Measurements from ENCODE around the gene CHRNA9. TPM values are rescaled to one million over a fixed set of nuclear protein-coding genes. Genes with fewer than 3 reads are reported as not detected.
"Not testable (repeated sequence)": the region's sequence is repeated elsewhere in the genome, so short reads cannot be mapped to it uniquely, and the experiment has no call there.

The CHRNA9 gene
- total RNA-seq, result under 1 TPM in 3 of 5 experiments, not detected in 2; 0.30 to 0.46 (median 0.32) TPM
- 1 to 10 TPM in 1 of 2 donors, not detected in 1; 1.1 TPM for polyA plus RNA-seq
- not detected for total RNA-seq

GRCh38 chr4:40334591-40335524, at the start of gene CHRNA9:
CHRNA9 (plus strand) TSS chr4:40335333; CDS start chr4:40335468, 135 bp downstream.
- no peaks in the 10 kb centered on the region for H3K9me3 ChIP-seq (ENCODE audit: control insufficient read depth in 2 of 3, low read length in 3 of 3)
- H3K36me3 ChIP-seq (ENCODE audit: control insufficient read depth in 2 of 3, insufficient read depth in 3 of 3, low read length in 3 of 3), result no peaks in the 10 kb centered on the region
- no peak within 1 kb of the TSS for H3K4me3 ChIP-seq (ENCODE audit: low read length)
- H3K27ac ChIP-seq (ENCODE audit: low read depth, low read length), result no peak within 1 kb of the TSS
- Mint-ChIP-seq H3K9me3 (no peaks in the 10 kb centered on the region), H3K4me3 (no peak within 1 kb of the TSS), H3K27me3 (peaks cover 0 to 9% (median 3%) of the 10 kb centered on the region in 5 donors), H3K27ac (peak within 1 kb of the TSS in 1 of 9 donors; percentile 16), H3K4me1 (peaks cover 0 to 6% (median 0%) of the 10 kb centered on the region in 7 donors), H3K36me3 (peaks cover 0 to 5% (median 0%) of the 10 kb centered on the region in 5 donors)
- ChIA-PET POLR2A (no interaction called here), CTCF (interaction anchor here (0.6 kb wide), 1 partner anchor 462 kb away, joined by 3 read pairs; no protein-coding TSS in a partner anchor)
- no peak for ATAC-seq
- no peak for DNase-seq
- H3K4me1 ChIP-seq (ENCODE audit: control insufficient read depth in 2 of 2, insufficient read depth in 2 of 2, low read length in 2 of 2), result no peaks in the 10 kb centered on the region
- H3K27me3 ChIP-seq (ENCODE audit: control insufficient read depth in 2 of 2, insufficient read depth in 2 of 2, low read length in 2 of 2), result no peaks in the 10 kb centered on the region
- intact Hi-C loops (cut with micrococcal nuclease), result no loop called here

GRCh38 chr4:40285692-40286091, 49.4 kb upstream of the CHRNA9 start:
- H3K27ac ChIP-seq (ENCODE audit: low read depth, low read length), result peak overlapping the region; percentile 58
- CTCF ChIA-PET, result interaction anchor here (0.9 to 1.7 kb wide), 3 partner anchors 9 to 55 kb away, joined by 3 to 5 read pairs (median 4); no protein-coding TSS in a partner anchor
- H3K27ac Mint-ChIP-seq, result peak overlapping the region in 7 of 9 donors; percentile 84 to 96 (median 93)

GRCh38 chr4:40288566-40288965, 46.6 kb upstream of the CHRNA9 start:
- Mint-ChIP-seq H3K4me1 (peaks cover 49 to 94% (median 77%) of the 10 kb centered on the region in 7 donors), H3K36me3 (peaks cover 0 to 9% (median 0%) of the 10 kb centered on the region in 5 donors), H3K4me3 (peak overlapping the region; percentile 15 to 88 (median 50)), H3K27ac (peak overlapping the region in 8 of 9 donors; percentile 76 to 96 (median 92)), H3K27me3 (no peaks in the 10 kb centered on the region), H3K9me3 (peaks cover 0 to 3% (median 0%) of the 10 kb centered on the region in 11 donors)
- Histone ChIP-seq H3K27me3 (ENCODE audit: control insufficient read depth in 2 of 2, insufficient read depth in 2 of 2, low read length in 2 of 2) (no peaks in the 10 kb centered on the region), H3K27ac (ENCODE audit: low read depth, low read length) (peak overlapping the region; percentile 65), H3K4me1 (ENCODE audit: control insufficient read depth in 2 of 2, insufficient read depth in 2 of 2, low read length in 2 of 2) (peaks cover 27 to 55% of the 10 kb centered on the region in 2 donors), H3K9me3 (ENCODE audit: control insufficient read depth in 2 of 3, low read length in 3 of 3) (no peaks in the 10 kb centered on the region), H3K4me3 (ENCODE audit: low read length) (no peak overlapping the region), H3K36me3 (ENCODE audit: control insufficient read depth in 2 of 3, insufficient read depth in 3 of 3, low read length in 3 of 3) (no peaks in the 10 kb centered on the region)
- no peak for ATAC-seq
- no peak for DNase-seq
- intact Hi-C loops (cut with micrococcal nuclease), result no loop called here
- ChIA-PET POLR2A (interaction anchor here (0.7 to 8.6 kb wide), 11 partner anchors 10 to 90 kb away, joined by 3 to 113 read pairs (median 5); no protein-coding TSS in a partner anchor), CTCF (interaction anchor here (0.9 to 3.0 kb wide), 5 partner anchors 12 to 95 kb away, joined by 3 to 17 read pairs (median 4); no protein-coding TSS in a partner anchor)

More at GRCh38 chr4:40285692-40286091, 49.4 kb upstream of the CHRNA9 start:
- Histone ChIP-seq H3K4me1 (ENCODE audit: control insufficient read depth in 2 of 2, insufficient read depth in 2 of 2, low read length in 2 of 2) (peaks cover 52 to 54% of the 10 kb centered on the region in 2 donors), H3K9me3 (ENCODE audit: control insufficient read depth in 2 of 3, low read length in 3 of 3) (no peaks in the 10 kb centered on the region), H3K27me3 (ENCODE audit: control insufficient read depth in 2 of 2, insufficient read depth in 2 of 2, low read length in 2 of 2) (no peaks in the 10 kb centered on the region), H3K4me3 (ENCODE audit: low read length) (no peak overlapping the region), H3K36me3 (ENCODE audit: control insufficient read depth in 2 of 3, insufficient read depth in 3 of 3, low read length in 3 of 3) (no peaks in the 10 kb centered on the region)
- H3K4me3 Mint-ChIP-seq, result peak overlapping the region in 2 of 10 donors; percentile 0 to 58
- peaks cover 0 to 12% (median 3%) of the 10 kb centered on the region in 11 donors for H3K9me3 Mint-ChIP-seq
- intact Hi-C loops (cut with micrococcal nuclease), result loop anchor here (2.0 kb wide), 2 partner anchors 21 to 31 kb away; no protein-coding TSS in a partner anchor
- POLR2A ChIA-PET, result interaction anchor here (0.6 to 8.6 kb wide), 6 partner anchors 9 to 34 kb away, joined by 3 to 113 read pairs (median 3); no protein-coding TSS in a partner anchor
- peaks cover 0 to 15% (median 2%) of the 10 kb centered on the region in 5 donors for H3K36me3 Mint-ChIP-seq
- H3K27me3 Mint-ChIP-seq, result no peaks in the 10 kb centered on the region
- DNase-seq (no peak), ATAC-seq (no peak)
- H3K4me1 Mint-ChIP-seq, result peaks cover 44 to 93% (median 87%) of the 10 kb centered on the region in 7 donors

GRCh38 chr4:40289366-40290188, 45.6 kb upstream of the CHRNA9 start:
- H3K27ac Mint-ChIP-seq, result peak overlapping the region in 8 of 9 donors; percentile 83 to 96 (median 92)
- peak overlapping the region; percentile 65 for H3K27ac ChIP-seq (ENCODE audit: low read depth, low read length)
- peaks cover 18 to 45% of the 10 kb centered on the region in 2 donors for H3K4me1 ChIP-seq (ENCODE audit: control insufficient read depth in 2 of 2, insufficient read depth in 2 of 2, low read length in 2 of 2)
- peak overlapping the region; percentile 3 for H3K4me3 ChIP-seq (ENCODE audit: low read length)
- H3K36me3 Mint-ChIP-seq, result peaks cover 0 to 9% (median 0%) of the 10 kb centered on the region in 5 donors
- H3K36me3 ChIP-seq (ENCODE audit: control insufficient read depth in 2 of 3, insufficient read depth in 3 of 3, low read length in 3 of 3), result no peaks in the 10 kb centered on the region
- H3K4me1 Mint-ChIP-seq, result peaks cover 40 to 84% (median 67%) of the 10 kb centered on the region in 7 donors
- peaks cover 0 to 3% (median 0%) of the 10 kb centered on the region in 11 donors for H3K9me3 Mint-ChIP-seq
- peak in 8 of 9 donors; percentile 38 to 75 (median 64) for DNase-seq
- H3K9me3 ChIP-seq (ENCODE audit: control insufficient read depth in 2 of 3, low read length in 3 of 3), result peaks cover 0 to 5% (median 0%) of the 10 kb centered on the region in 3 experiments
- ChIA-PET CTCF (interaction anchor here (0.6 to 3.0 kb wide), 9 partner anchors 13 to 96 kb away, joined by 3 to 17 read pairs (median 4); no protein-coding TSS in a partner anchor), POLR2A (interaction anchor here (0.5 to 8.6 kb wide), 27 partner anchors 8 to 99 kb away, joined by 3 to 113 read pairs (median 5); no protein-coding TSS in a partner anchor)
- no peaks in the 10 kb centered on the region for H3K27me3 ChIP-seq (ENCODE audit: control insufficient read depth in 2 of 2, insufficient read depth in 2 of 2, low read length in 2 of 2)
- peak overlapping the region; percentile 35 to 88 (median 70) for H3K4me3 Mint-ChIP-seq
- intact Hi-C loops (cut with micrococcal nuclease), result loop anchor here in 1 of 2 donors (1.0 kb wide), 1 partner anchor 12 kb away; no protein-coding TSS in a partner anchor
- ATAC-seq, result peak; percentile 89
- H3K27me3 Mint-ChIP-seq, result no peaks in the 10 kb centered on the region

- H3K27me3 Mint-ChIP-seq; intact Hi-C loops (cut with micrococcal nuclease); ATAC-seq; H3K4me3 ChIP-seq (ENCODE audit: low read length); DNase-seq; H3K9me3 Mint-ChIP-seq; H3K36me3 Mint-ChIP-seq; H3K36me3 ChIP-seq (ENCODE audit: control insufficient read depth in 2 of 3, insufficient read depth in 3 of 3, low read length in 3 of 3); H3K27me3 ChIP-seq (ENCODE audit: control insufficient read depth in 2 of 2, insufficient read depth in 2 of 2, low read length in 2 of 2): not testable (repeated sequence)
- Histone ChIP-seq H3K9me3 (ENCODE audit: control insufficient read depth in 2 of 3, low read length in 3 of 3) (peaks cover 6 to 11% (median 6%) of the 10 kb centered on the region in 3 experiments), H3K27ac (ENCODE audit: low read depth, low read length) (peak overlapping the region; percentile 65), H3K4me1 (ENCODE audit: control insufficient read depth in 2 of 2, insufficient read depth in 2 of 2, low read length in 2 of 2) (peaks cover 14 to 38% of the 10 kb centered on the region in 2 donors)
- POLR2A ChIA-PET, result interaction anchor here (0.6 to 8.6 kb wide), 21 partner anchors 9 to 135 kb away, joined by 3 to 113 read pairs (median 5); no protein-coding TSS in a partner anchor
- Mint-ChIP-seq H3K4me3 (peak overlapping the region in 9 of 10 donors; percentile 12 to 88 (median 62)), H3K27ac (peak overlapping the region in 8 of 9 donors; percentile 60 to 96 (median 92)), H3K4me1 (peaks cover 35 to 73% (median 58%) of the 10 kb centered on the region in 7 donors)
- CTCF ChIA-PET, result interaction anchor here (1.1 to 3.0 kb wide), 4 partner anchors 14 to 38 kb away, joined by 5 to 17 read pairs (median 8); no protein-coding TSS in a partner anchor
Observed at GRCh38 chr4:40290611-40291186, 44.4 kb upstream of the CHRNA9 start.
